Muscle of leg (tissue), 11 donors: ENCODE measurements around the gene MAGOH. TPM values are rescaled to one million over a fixed set of nuclear protein-coding genes. Genes with fewer than 3 reads are reported as not detected.

Source experiments
- DNase-seq: peaks from one replicate; pipeline ENCODE4 v3.0.0; 2013
- H3K27ac ChIP-seq: one replicate; pipeline ENCODE4 v1.5.1; 2013; ENCODE audit warnings: mild to moderate bottlenecking, low read length, control low read depth
- H3K27me3 ChIP-seq: one replicate; pipeline ENCODE4 v1.6.1; 2013; ENCODE audit warnings: low read length; ENCODE audit not compliant: control insufficient read depth, insufficient read depth
- H3K36me3 ChIP-seq: one replicate; pipeline ENCODE4 v1.6.1; 2013; ENCODE audit warnings: low read length; ENCODE audit not compliant: control insufficient read depth, insufficient read depth
- H3K4me1 ChIP-seq: one replicate; pipeline ENCODE4 v1.6.1; 2013; ENCODE audit warnings: low read length; ENCODE audit not compliant: control insufficient read depth, insufficient read depth
- H3K4me3 ChIP-seq: one replicate; pipeline ENCODE4 v1.5.1; 2013; ENCODE audit warnings: low read length, control low read depth
- H3K9me3 ChIP-seq: replicated peaks from 2 replicates; pipeline ENCODE4 v1.6.1; 2013; ENCODE audit warnings: low read depth, low read length; ENCODE audit not compliant: control insufficient read depth
- WGBS: methylation state at CpG from one replicate; pipeline ENCODE4 v1.1.5; 2013; ENCODE audit warnings: missing lambda C conversion rate; ENCODE audit not compliant: insufficient coverage; 5-methylcytosine and 5-hydroxymethylcytosine counted together
- polyA plus RNA-seq, 8 donors: library from polyadenylated mRNA; unstranded; fragments of 120-200 nt; gene quantifications; one replicate each; pipeline versions ENCODE4 v1.2.1 to v1.2.3, GENCODE V29; 2013; ENCODE audit warnings: inconsistent platforms in 1 of 8, low replicate concordance in 1 of 8; ENCODE audit not compliant: insufficient read length in 8 of 8, insufficient read depth in 1 of 8
- total RNA-seq: library from RNA; stranded (reverse); fragments of 120-200 nt; gene quantifications from one replicate; pipeline ENCODE4 v1.2.4, GENCODE V29; 2013

MAGOH gene
- total and polyA plus RNA-seq, 9 donors, result 26.4 to 65.2 (median 50.1) TPM

- no peaks in the 10 kb centered on the region for H3K36me3 ChIP-seq
- no peak overlapping the region for H3K27ac ChIP-seq
- no peak for DNase-seq
- no peaks in the 10 kb centered on the region for H3K4me1 ChIP-seq
- H3K27me3 ChIP-seq, result no peaks in the 10 kb centered on the region
- no peaks in the 10 kb centered on the region for H3K9me3 ChIP-seq
- H3K4me3 ChIP-seq, result no peak overlapping the region
- WGBS, result 83% methylated on average over 4 of the region's 4 CpGs
Observed at GRCh38 chr1:53272349-53272748, 34.0 kb upstream of the MAGOH start.

GRCh38 chr1:53271446-53272090 lies 33.2 kb upstream of the MAGOH start:
- DNase-seq, result no peak
- no peak overlapping the region for H3K4me3 ChIP-seq
- no peaks in the 10 kb centered on the region for H3K36me3 ChIP-seq
- no peaks in the 10 kb centered on the region for H3K9me3 ChIP-seq
- H3K27ac ChIP-seq, result no peak overlapping the region
- WGBS, result 92% methylated on average over 5 of the region's 5 CpGs
- no peaks in the 10 kb centered on the region for H3K4me1 ChIP-seq
- H3K27me3 ChIP-seq, result no peaks in the 10 kb centered on the region

GRCh38 chr1:53270873-53271272 lies 32.6 kb upstream of the MAGOH start:
- Histone ChIP-seq H3K27ac (no peak overlapping the region), H3K27me3 (no peaks in the 10 kb centered on the region), H3K4me3 (no peak overlapping the region), H3K36me3 (no peaks in the 10 kb centered on the region), H3K4me1 (no peaks in the 10 kb centered on the region), H3K9me3 (no peaks in the 10 kb centered on the region)
- WGBS, result 85% methylated on average over 7 of the region's 8 CpGs
- DNase-seq, result no peak

DNA sequence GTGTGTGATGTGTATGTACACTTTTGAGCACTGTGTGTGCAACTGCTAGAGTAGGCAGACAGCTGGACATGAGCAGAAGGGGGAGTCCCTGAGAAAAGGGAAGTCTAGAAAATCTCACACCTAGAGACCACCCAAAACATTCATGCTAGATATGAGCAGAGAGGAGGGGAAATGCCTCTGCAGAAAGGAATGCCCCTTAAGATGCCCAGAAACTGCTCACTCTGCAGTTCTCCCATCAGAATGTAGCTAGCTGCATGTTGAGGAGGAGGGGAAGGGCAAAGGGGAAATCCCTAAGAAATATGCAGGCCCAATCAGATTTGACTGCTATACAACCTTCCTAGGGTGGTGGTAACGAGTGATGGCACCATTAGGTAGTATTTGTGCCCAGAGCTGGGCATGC lies 31.8 kb upstream of the MAGOH start:
- WGBS, result no CpG with 5 or more reads among the region's 1 CpG
- H3K4me1 ChIP-seq, result no peaks in the 10 kb centered on the region
- H3K4me3 ChIP-seq, result no peak overlapping the region
- no peaks in the 10 kb centered on the region for H3K9me3 ChIP-seq
- H3K36me3 ChIP-seq, result peaks cover 4% of the 10 kb centered on the region
- no peak overlapping the region for H3K27ac ChIP-seq
- no peaks in the 10 kb centered on the region for H3K27me3 ChIP-seq
- no peak for DNase-seq

DNA sequence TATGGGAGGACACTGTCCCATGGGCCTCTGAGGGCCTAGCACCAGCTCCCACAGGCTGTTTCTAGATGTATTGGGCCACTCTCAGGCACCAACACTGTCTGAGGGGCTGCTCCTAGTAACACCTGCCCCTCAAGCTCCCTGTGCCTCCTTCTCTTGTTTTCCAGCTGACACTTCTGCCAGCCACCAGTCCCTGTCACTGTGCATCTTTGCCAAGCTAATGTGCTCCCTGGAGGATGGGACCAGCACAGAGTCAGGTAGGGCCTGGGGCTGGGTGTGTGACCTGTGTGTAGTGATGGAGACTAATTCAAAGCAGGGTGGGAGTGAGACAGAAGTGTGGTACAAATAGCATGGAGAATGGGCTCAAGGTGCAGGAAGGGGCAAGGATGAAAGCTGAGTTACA lies 29.4 kb upstream of the MAGOH start:
- peaks cover 11% of the 10 kb centered on the region for H3K36me3 ChIP-seq
- DNase-seq, result no peak
- no peak overlapping the region for H3K27ac ChIP-seq
- H3K27me3 ChIP-seq, result no peaks in the 10 kb centered on the region
- H3K9me3 ChIP-seq, result no peaks in the 10 kb centered on the region
- H3K4me3 ChIP-seq, result no peak overlapping the region
- H3K4me1 ChIP-seq, result no peaks in the 10 kb centered on the region

- no peaks in the 10 kb centered on the region for H3K27me3 ChIP-seq
- H3K4me3 ChIP-seq, result no peak overlapping the region
- peaks cover 24% of the 10 kb centered on the region for H3K36me3 ChIP-seq
- no peaks in the 10 kb centered on the region for H3K4me1 ChIP-seq
- no peak overlapping the region for H3K27ac ChIP-seq
- H3K9me3 ChIP-seq, result no peaks in the 10 kb centered on the region
- DNase-seq, result no peak
Observed at GRCh38 chr1:53266038-53266437, 27.7 kb upstream of the MAGOH start.

- WGBS, result 93% methylated on average over 3 of the region's 4 CpGs
- no peak for DNase-seq
- no peaks in the 10 kb centered on the region for H3K4me1 ChIP-seq
- no peak overlapping the region for H3K4me3 ChIP-seq
- H3K9me3 ChIP-seq, result no peaks in the 10 kb centered on the region
- peaks cover 24% of the 10 kb centered on the region for H3K36me3 ChIP-seq
- no peak overlapping the region for H3K27ac ChIP-seq
- H3K27me3 ChIP-seq, result no peaks in the 10 kb centered on the region
Observed at GRCh38 chr1:53265581-53265980, 27.3 kb upstream of the MAGOH start.

GRCh38 chr1:53264048-53264447 lies 25.7 kb upstream of the MAGOH start:
- Histone ChIP-seq H3K36me3 (peaks cover 24% of the 10 kb centered on the region), H3K4me1 (no peaks in the 10 kb centered on the region), H3K4me3 (no peak overlapping the region), H3K27me3 (no peaks in the 10 kb centered on the region), H3K9me3 (no peaks in the 10 kb centered on the region), H3K27ac (no peak overlapping the region)
- WGBS, result 96% methylated on average over 11 of the region's 11 CpGs
- DNase-seq, result no peak

GRCh38 chr1:53262000-53262399 lies 23.7 kb upstream of the MAGOH start:
- WGBS, result 88% methylated on average over 3 of the region's 3 CpGs
- H3K36me3 ChIP-seq, result peaks cover 26% of the 10 kb centered on the region

DNA sequence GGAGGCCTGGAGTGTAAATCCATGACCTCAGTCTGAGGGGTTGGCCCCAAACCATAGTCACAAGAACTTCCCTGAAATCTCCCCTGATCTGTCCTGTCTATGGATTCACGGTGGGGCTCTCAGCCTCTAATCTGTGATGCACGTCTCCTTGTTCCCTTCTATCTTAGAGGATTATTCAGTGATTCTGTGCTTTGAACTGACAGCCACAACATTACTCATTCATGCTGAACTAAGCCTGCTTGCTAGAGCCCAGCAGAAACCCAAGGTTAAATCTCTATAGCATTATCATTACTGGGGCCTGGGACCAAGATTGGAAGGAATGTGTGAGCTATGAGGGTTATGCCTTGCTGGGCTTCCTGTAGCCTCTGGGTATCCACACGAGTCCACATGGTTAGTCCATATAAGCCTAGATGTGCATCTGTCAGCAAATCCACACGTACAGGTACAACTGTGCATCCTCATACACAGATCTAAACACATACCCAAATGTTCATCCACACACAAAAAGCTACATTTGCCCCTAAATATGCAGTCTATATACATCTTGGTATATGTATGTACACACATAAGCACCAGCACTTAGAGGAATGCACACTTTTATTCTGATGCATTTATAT lies 22.4 kb upstream of the MAGOH start:
- H3K4me1 ChIP-seq, result no peaks in the 10 kb centered on the region
- no peak overlapping the region for H3K4me3 ChIP-seq
- DNase-seq, result no peak
- peaks cover 26% of the 10 kb centered on the region for H3K36me3 ChIP-seq
- H3K27me3 ChIP-seq, result no peaks in the 10 kb centered on the region
- H3K9me3 ChIP-seq, result no peaks in the 10 kb centered on the region
- 80% methylated on average over 1 of the region's 4 CpGs for WGBS
- H3K27ac ChIP-seq, result no peak overlapping the region

More at GRCh38 chr1:53262000-53262399, 23.7 kb upstream of the MAGOH start:
- no peak overlapping the region for H3K4me3 ChIP-seq
- H3K27me3 ChIP-seq, result no peaks in the 10 kb centered on the region
- H3K27ac ChIP-seq, result no peak overlapping the region
- H3K9me3 ChIP-seq, result no peaks in the 10 kb centered on the region
- H3K4me1 ChIP-seq, result no peaks in the 10 kb centered on the region
- DNase-seq, result no peak

GRCh38 chr1:53259932-53260331 lies 21.6 kb upstream of the MAGOH start:
- no peak for DNase-seq
- no peaks in the 10 kb centered on the region for H3K9me3 ChIP-seq
- no peaks in the 10 kb centered on the region for H3K4me1 ChIP-seq
- peaks cover 22% of the 10 kb centered on the region for H3K36me3 ChIP-seq
- no peaks in the 10 kb centered on the region for H3K27me3 ChIP-seq
- no CpG with 5 or more reads among the region's 2 CpGs for WGBS
- H3K27ac ChIP-seq, result no peak overlapping the region
- no peak overlapping the region for H3K4me3 ChIP-seq
